Brain microvascular endothelial cell (primary cell): Measurements from ENCODE around the gene CMKLR1.

Experiments used
- DNase-seq: peaks from one replicate; pipeline ENCODE4 v3.0.0-alpha.2; 2020
- H3K27ac ChIP-seq: fragments of 250-450 bp; sonication (Bioruptor Pico); 2 replicates; pipeline ENCODE4 v1.5.1; 2020; ENCODE audit warnings: mild to moderate bottlenecking, moderate library complexity
- H3K27me3 ChIP-seq: fragments of 250-450 bp; sonication (Bioruptor Pico); replicated peaks from 2 replicates; pipeline ENCODE4 v1.5.1; 2020; ENCODE audit warnings: mild to moderate bottlenecking
- H3K36me3 ChIP-seq: fragments of 250-450 bp; sonication (Bioruptor Pico); replicated peaks from 2 replicates; pipeline ENCODE4 v1.5.1; 2020; ENCODE audit warnings: mild to moderate bottlenecking
- H3K4me3 ChIP-seq: 2 replicates; pipeline ENCODE4 v1.5.1; 2011; ENCODE audit warnings: low read depth, mild to moderate bottlenecking, control low read depth, low read length, moderate library complexity
- CTCF ChIP-seq: IDR thresholded peaks from 2 replicates; pipeline ENCODE4 v1.5.1; 2011; ENCODE audit warnings: low read depth, mild to moderate bottlenecking, moderate library complexity, low read length, control low read depth, inconsistent platforms; ENCODE audit errors: missing control alignments
- in situ Hi-C: cut with HindIII; loops from 2 replicates; pipeline ENCODE4 v1.10.0; 2017; ENCODE audit warnings: low sequenced_read_pairs, low pct_ligation_motif_present

The CMKLR1 gene

GRCh38 chr12:108380382-108380781 lies 41.3 kb upstream of the CMKLR1 start:
- in situ Hi-C loops: no loop called here
- no peak for TF ChIP-seq CTCF
- no peak for DNase-seq
- Histone ChIP-seq H3K27me3 (no peaks in the 10 kb centered on the region), H3K27ac (no peak overlapping the region), H3K4me3 (no peak overlapping the region), H3K36me3 (no peaks in the 10 kb centered on the region)

- H3K27me3 ChIP-seq: no peaks in the 10 kb centered on the region
- H3K36me3 ChIP-seq: no peaks in the 10 kb centered on the region
- H3K4me3 ChIP-seq: no peak overlapping the region
- DNase-seq: no peak
- in situ Hi-C loops: no loop called here
- no peak overlapping the region for H3K27ac ChIP-seq
- no peak for TF ChIP-seq CTCF
Observed at GRCh38 chr12:108379823-108380222, 40.7 kb upstream of the CMKLR1 start.

GRCh38 chr12:108378926-108379325 lies 39.8 kb upstream of the CMKLR1 start:
- no peaks in the 10 kb centered on the region for H3K27me3 ChIP-seq
- H3K36me3 ChIP-seq: no peaks in the 10 kb centered on the region
- no peak for TF ChIP-seq CTCF
- no peak overlapping the region for H3K27ac ChIP-seq
- DNase-seq: no peak
- in situ Hi-C loops: no loop called here
- H3K4me3 ChIP-seq: no peak overlapping the region

- H3K27me3 ChIP-seq: no peaks in the 10 kb centered on the region
- H3K36me3 ChIP-seq: no peaks in the 10 kb centered on the region
- in situ Hi-C loops: no loop called here
- no peak for DNase-seq
- no peak overlapping the region for H3K27ac ChIP-seq
- TF ChIP-seq CTCF: no peak
- no peak overlapping the region for H3K4me3 ChIP-seq
Observed at GRCh38 chr12:108377260-108377659, 38.1 kb upstream of the CMKLR1 start.

GRCh38 chr12:108375986-108376663 lies 37.0 kb upstream of the CMKLR1 start:
- H3K36me3 ChIP-seq: no peaks in the 10 kb centered on the region
- no peak overlapping the region for H3K4me3 ChIP-seq
- no peak overlapping the region for H3K27ac ChIP-seq
- TF ChIP-seq CTCF: no peak
- DNase-seq: peak; percentile 63
- in situ Hi-C loops: no loop called here
- H3K27me3 ChIP-seq: no peaks in the 10 kb centered on the region
